ENCODE data around the gene VRK2. TPM values are rescaled to one million over a fixed set of nuclear protein-coding genes. Genes with fewer than 3 reads are reported as not detected.
"Not testable (repeated sequence)": the region's sequence is repeated elsewhere in the genome, so short reads cannot be mapped to it uniquely, and the experiment has no call there.

VRK2 gene
- total RNA-seq, 1 experiment from 2014 or later: 33.0 TPM

- CTCF ChIA-PET; H3K79me2 ChIP-seq (ENCODE audit: insufficient read depth, low read length); intact Hi-C loops (cut with micrococcal nuclease); H2AFZ ChIP-seq (ENCODE audit: low read depth, low read length, poor library complexity, severe bottlenecking); DNase-seq (ENCODE audit: low read depth, low spot score); H3K9ac ChIP-seq (ENCODE audit: low read length); H4K20me1 ChIP-seq (ENCODE audit: insufficient read depth); BruUV-seq (replicated peaks); RAD21 ChIA-PET (ENCODE audit: low non-redundant PET in 1 of 2, low total read pairs in 2 of 2, uncharacterized antibody in 2 of 2, unreplicated experiment in 2 of 2); H3K4me3 ChIP-seq (replicated peaks in 1 of 2; ENCODE audit: low read depth in 1 of 2, low read length in 2 of 2); H3K27me3 ChIP-seq (ENCODE audit: insufficient read depth, low read length); H3K4me2 ChIP-seq (ENCODE audit: low read length); H3K4me1 ChIP-seq (ENCODE audit: control insufficient read depth in 1 of 2, insufficient read depth in 2 of 2, low read length in 2 of 2); H3K36me3 ChIP-seq (ENCODE audit: control insufficient read depth in 1 of 2, insufficient read depth in 2 of 2, low read length in 2 of 2); H3K27ac ChIP-seq (ENCODE audit: low read depth, low read length); H3K9me2 ChIP-seq (ENCODE audit: insufficient read depth); H3K9me3 ChIP-seq (ENCODE audit: control insufficient read depth in 1 of 2, insufficient read depth in 1 of 2, low read depth in 1 of 2, low read length in 2 of 2); POLR2A ChIA-PET; ATAC-seq: not testable (repeated sequence)
Measured at GRCh38 chr2:58168130-58168529, 121.5 kb downstream of the VRK2 start.

GRCh38 chr2:58169845-58170244 lies 123.2 kb downstream of the VRK2 start:
- H3K4me3 ChIP-seq (replicated peaks in 1 of 2; ENCODE audit: low read depth in 1 of 2, low read length in 2 of 2); BruUV-seq (replicated peaks); H3K9ac ChIP-seq (ENCODE audit: low read length); H3K4me1 ChIP-seq (ENCODE audit: control insufficient read depth in 1 of 2, insufficient read depth in 2 of 2, low read length in 2 of 2); ATAC-seq; H3K36me3 ChIP-seq (ENCODE audit: control insufficient read depth in 1 of 2, insufficient read depth in 2 of 2, low read length in 2 of 2); H3K27ac ChIP-seq (ENCODE audit: low read depth, low read length); H4K20me1 ChIP-seq (ENCODE audit: insufficient read depth); CTCF ChIA-PET; DNase-seq (ENCODE audit: low read depth, low spot score); H3K9me3 ChIP-seq (ENCODE audit: control insufficient read depth in 1 of 2, insufficient read depth in 1 of 2, low read depth in 1 of 2, low read length in 2 of 2); RAD21 ChIA-PET (ENCODE audit: low non-redundant PET in 1 of 2, low total read pairs in 2 of 2, uncharacterized antibody in 2 of 2, unreplicated experiment in 2 of 2); H3K4me2 ChIP-seq (ENCODE audit: low read length); intact Hi-C loops (cut with micrococcal nuclease); H3K27me3 ChIP-seq (ENCODE audit: insufficient read depth, low read length); POLR2A ChIA-PET; H3K9me2 ChIP-seq (ENCODE audit: insufficient read depth); H3K79me2 ChIP-seq (ENCODE audit: insufficient read depth, low read length); H2AFZ ChIP-seq (ENCODE audit: low read depth, low read length, poor library complexity, severe bottlenecking): not testable (repeated sequence)

- RAD21 ChIA-PET (ENCODE audit: low non-redundant PET in 1 of 2, low total read pairs in 2 of 2, uncharacterized antibody in 2 of 2, unreplicated experiment in 2 of 2); H3K4me3 ChIP-seq (replicated peaks in 1 of 2; ENCODE audit: low read depth in 1 of 2, low read length in 2 of 2); H3K36me3 ChIP-seq (ENCODE audit: control insufficient read depth in 1 of 2, insufficient read depth in 2 of 2, low read length in 2 of 2); H2AFZ ChIP-seq (ENCODE audit: low read depth, low read length, poor library complexity, severe bottlenecking); H3K27ac ChIP-seq (ENCODE audit: low read depth, low read length); intact Hi-C loops (cut with micrococcal nuclease); H3K27me3 ChIP-seq (ENCODE audit: insufficient read depth, low read length); H3K9me3 ChIP-seq (ENCODE audit: control insufficient read depth in 1 of 2, insufficient read depth in 1 of 2, low read depth in 1 of 2, low read length in 2 of 2); DNase-seq (ENCODE audit: low read depth, low spot score); ATAC-seq; H3K4me2 ChIP-seq (ENCODE audit: low read length); CTCF ChIA-PET; POLR2A ChIA-PET; H3K4me1 ChIP-seq (ENCODE audit: control insufficient read depth in 1 of 2, insufficient read depth in 2 of 2, low read length in 2 of 2); H3K9me2 ChIP-seq (ENCODE audit: insufficient read depth); BruUV-seq (replicated peaks); H4K20me1 ChIP-seq (ENCODE audit: insufficient read depth); H3K9ac ChIP-seq (ENCODE audit: low read length); H3K79me2 ChIP-seq (ENCODE audit: insufficient read depth, low read length): not testable (repeated sequence)
Measured at GRCh38 chr2:58170334-58170933, 123.8 kb downstream of the VRK2 start.

- BruUV-seq (replicated peaks); POLR2A ChIA-PET; CTCF ChIA-PET; H3K9me3 ChIP-seq (ENCODE audit: control insufficient read depth in 1 of 2, insufficient read depth in 1 of 2, low read depth in 1 of 2, low read length in 2 of 2); H3K4me3 ChIP-seq (replicated peaks in 1 of 2; ENCODE audit: low read depth in 1 of 2, low read length in 2 of 2); H3K27me3 ChIP-seq (ENCODE audit: insufficient read depth, low read length); ATAC-seq; H3K27ac ChIP-seq (ENCODE audit: low read depth, low read length); DNase-seq (ENCODE audit: low read depth, low spot score); H3K36me3 ChIP-seq (ENCODE audit: control insufficient read depth in 1 of 2, insufficient read depth in 2 of 2, low read length in 2 of 2); intact Hi-C loops (cut with micrococcal nuclease); H3K4me1 ChIP-seq (ENCODE audit: control insufficient read depth in 1 of 2, insufficient read depth in 2 of 2, low read length in 2 of 2); H3K79me2 ChIP-seq (ENCODE audit: insufficient read depth, low read length); H3K9me2 ChIP-seq (ENCODE audit: insufficient read depth); H3K4me2 ChIP-seq (ENCODE audit: low read length); RAD21 ChIA-PET (ENCODE audit: low non-redundant PET in 1 of 2, low total read pairs in 2 of 2, uncharacterized antibody in 2 of 2, unreplicated experiment in 2 of 2); H3K9ac ChIP-seq (ENCODE audit: low read length); H4K20me1 ChIP-seq (ENCODE audit: insufficient read depth); H2AFZ ChIP-seq (ENCODE audit: low read depth, low read length, poor library complexity, severe bottlenecking): not testable (repeated sequence)
Measured at GRCh38 chr2:58171831-58172230, 125.2 kb downstream of the VRK2 start.

GRCh38 chr2:58177187-58177586 lies 130.6 kb downstream of the VRK2 start:
- BruUV-seq (replicated peaks); RAD21 ChIA-PET (ENCODE audit: low non-redundant PET in 1 of 2, low total read pairs in 2 of 2, uncharacterized antibody in 2 of 2, unreplicated experiment in 2 of 2); H3K9me3 ChIP-seq (ENCODE audit: control insufficient read depth in 1 of 2, insufficient read depth in 1 of 2, low read depth in 1 of 2, low read length in 2 of 2); H2AFZ ChIP-seq (ENCODE audit: low read depth, low read length, poor library complexity, severe bottlenecking); CTCF ChIA-PET; ATAC-seq; H3K4me3 ChIP-seq (replicated peaks in 1 of 2; ENCODE audit: low read depth in 1 of 2, low read length in 2 of 2); H3K36me3 ChIP-seq (ENCODE audit: control insufficient read depth in 1 of 2, insufficient read depth in 2 of 2, low read length in 2 of 2); H3K79me2 ChIP-seq (ENCODE audit: insufficient read depth, low read length); H3K27me3 ChIP-seq (ENCODE audit: insufficient read depth, low read length); H3K9me2 ChIP-seq (ENCODE audit: insufficient read depth); DNase-seq (ENCODE audit: low read depth, low spot score); H3K9ac ChIP-seq (ENCODE audit: low read length); H3K4me2 ChIP-seq (ENCODE audit: low read length); H4K20me1 ChIP-seq (ENCODE audit: insufficient read depth); intact Hi-C loops (cut with micrococcal nuclease); H3K27ac ChIP-seq (ENCODE audit: low read depth, low read length); POLR2A ChIA-PET; H3K4me1 ChIP-seq (ENCODE audit: control insufficient read depth in 1 of 2, insufficient read depth in 2 of 2, low read length in 2 of 2): not testable (repeated sequence)
